DND-41 (cell line): ENCODE measurements around the gene KCMF1.

ENCODE experiments used
- ATAC-seq: fragments of 200-7000 bp; cut with Tn5 transposase; 3 replicates; pipeline ENCODE4 v1.9.1; 2021; ENCODE audit warnings: low read depth; ENCODE audit not compliant: insufficient read depth
- DNase-seq: peaks from one replicate; pipeline ENCODE4 v3.0.0-alpha.2; 2020
- H2AFZ ChIP-seq: 2 replicates; pipeline ENCODE4 v1.6.0; 2012; ENCODE audit warnings: low read depth, low read length
- H3K27ac ChIP-seq: 2 replicates; pipeline ENCODE4 v1.5.1; 2012; ENCODE audit warnings: low read length, inconsistent platforms
- H3K27me3 ChIP-seq: fragments of 200-600 bp; sonication (generic); 2 replicates; pipeline ENCODE4 v1.6.0; 2012; ENCODE audit warnings: low read length, mild to moderate bottlenecking, inconsistent platforms; ENCODE audit not compliant: insufficient read depth, poor library complexity
- H3K36me3 ChIP-seq: 2 replicates; pipeline ENCODE4 v1.5.1; 2012; ENCODE audit warnings: low read length, inconsistent platforms; ENCODE audit not compliant: insufficient read depth
- H3K4me1 ChIP-seq: 2 replicates; pipeline ENCODE4 v1.5.1; 2012; ENCODE audit warnings: mild to moderate bottlenecking, low read length; ENCODE audit not compliant: insufficient read depth
- H3K4me2 ChIP-seq: 2 replicates; pipeline ENCODE4 v1.6.0; 2012; ENCODE audit warnings: mild to moderate bottlenecking, moderate library complexity, low read length, inconsistent platforms; ENCODE audit not compliant: insufficient read depth
- H3K4me3 ChIP-seq, 2 experiments: fragments of 200-600 bp in 1 of 2; shearing (Covaris generic) in 1 of 2; 2 replicates each; pipeline ENCODE4 v1.5.1; 2012 to 2016; ENCODE audit warnings: inconsistent platforms in 2 of 2, low read length in 2 of 2, mild to moderate bottlenecking in 2 of 2, low read depth in 1 of 2, moderate library complexity in 1 of 2
- H3K79me2 ChIP-seq: 2 replicates; pipeline ENCODE4 v1.6.0; 2012; ENCODE audit warnings: low read length, inconsistent platforms; ENCODE audit not compliant: insufficient read depth
- H3K9ac ChIP-seq: 2 replicates; pipeline ENCODE4 v1.6.0; 2012; ENCODE audit warnings: low read depth, mild to moderate bottlenecking, inconsistent platforms, low read length, moderate library complexity
- H3K9me3 ChIP-seq: 2 replicates; pipeline ENCODE4 v1.5.1; 2012; ENCODE audit warnings: low read length, moderate library complexity, mild to moderate bottlenecking, inconsistent platforms; ENCODE audit not compliant: insufficient read depth, severe bottlenecking
- H4K20me1 ChIP-seq: 2 replicates; pipeline ENCODE4 v1.6.0; 2012; ENCODE audit warnings: low read length; ENCODE audit not compliant: insufficient read depth
- EZH2 ChIP-seq: IDR thresholded peaks from 3 replicates; pipeline ENCODE4 v1.6.1; 2012; ENCODE audit warnings: borderline replicate concordance, low read depth, mild to moderate bottlenecking, moderate library complexity, low read length, inconsistent platforms; ENCODE audit not compliant: severe bottlenecking
- TF ChIP-seq, protein P1 (sequence below): IDR thresholded peaks from 2 replicates; pipeline ENCODE4 v1.5.1; 2012; ENCODE audit warnings: borderline replicate concordance, low read length, moderate library complexity, mild to moderate bottlenecking; ENCODE audit not compliant: poor library complexity, severe bottlenecking; ENCODE audit errors: extremely low read depth

Gene KCMF1

DNA sequence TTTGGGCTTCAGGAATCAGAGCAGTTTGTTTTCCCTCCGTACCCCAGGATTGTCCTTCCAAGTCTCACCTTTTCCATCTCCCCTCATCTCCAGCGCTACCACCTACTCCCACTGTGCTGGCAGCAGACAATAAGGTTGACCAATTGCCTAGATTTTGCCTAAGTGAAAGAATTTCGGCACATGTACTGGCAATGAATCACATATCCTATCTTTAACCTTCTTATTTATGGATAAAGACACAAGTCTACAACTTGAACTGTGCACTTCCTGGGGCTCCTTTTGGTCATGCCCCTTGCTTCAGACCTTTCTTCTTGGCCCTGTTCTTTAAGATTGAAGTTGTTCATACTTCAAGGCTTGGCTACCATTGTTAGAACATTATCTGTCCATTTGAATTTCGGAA is 71.4 kb downstream of the KCMF1 start:
- Histone ChIP-seq H2AFZ (no peak overlapping the region), H3K4me2 (no peak overlapping the region), H3K9me3 (no peaks in the 10 kb centered on the region), H3K36me3 (peaks cover 87% of the 10 kb centered on the region), H3K79me2 (peaks cover 22% of the 10 kb centered on the region; the same call in 1 of the 2 replicates), H3K9ac (no peak overlapping the region), H4K20me1 (0 out of 2 replicates have a peak, but pooled peaks cover 10% of the 10 kb centered on the region), H3K4me1 (no peaks in the 10 kb centered on the region), H3K27me3 (no peaks in the 10 kb centered on the region), H3K27ac (no peak overlapping the region), H3K4me3 (no peak overlapping the region)
- DNase-seq (no peak), ATAC-seq (no peak)
- TF ChIP-seq EZH2: no peak

DNA sequence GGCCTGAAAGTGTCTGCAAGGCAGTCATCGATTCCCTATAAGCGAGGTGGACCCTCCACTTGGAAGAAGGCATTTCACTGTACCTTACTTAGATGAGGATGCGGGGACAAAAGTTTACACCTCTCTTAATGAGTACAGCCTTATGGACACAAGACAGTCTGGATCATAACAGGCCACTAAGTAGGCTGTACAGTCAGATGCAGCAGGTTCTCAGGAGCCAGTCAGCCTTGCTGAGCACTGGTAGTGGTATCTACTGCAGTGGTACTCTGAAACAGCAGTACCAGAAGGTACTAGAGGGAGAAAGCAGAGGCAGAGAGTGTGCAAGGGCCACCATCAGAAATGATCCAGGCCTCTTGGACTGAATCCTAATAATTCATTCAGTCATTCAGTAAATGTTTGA is 77.6 kb downstream of the KCMF1 start:
- Histone ChIP-seq H3K4me3 (no peak overlapping the region), H3K4me2 (no peak overlapping the region), H3K79me2 (no peaks in the 10 kb centered on the region), H4K20me1 (no peaks in the 10 kb centered on the region), H3K9ac (no peak overlapping the region), H2AFZ (no peak overlapping the region), H3K27me3 (no peaks in the 10 kb centered on the region), H3K36me3 (peaks cover 93% of the 10 kb centered on the region), H3K9me3 (no peaks in the 10 kb centered on the region), H3K27ac (no peak overlapping the region), H3K4me1 (no peaks in the 10 kb centered on the region)
- ATAC-seq: no peak
- TF ChIP-seq, protein P1, sequence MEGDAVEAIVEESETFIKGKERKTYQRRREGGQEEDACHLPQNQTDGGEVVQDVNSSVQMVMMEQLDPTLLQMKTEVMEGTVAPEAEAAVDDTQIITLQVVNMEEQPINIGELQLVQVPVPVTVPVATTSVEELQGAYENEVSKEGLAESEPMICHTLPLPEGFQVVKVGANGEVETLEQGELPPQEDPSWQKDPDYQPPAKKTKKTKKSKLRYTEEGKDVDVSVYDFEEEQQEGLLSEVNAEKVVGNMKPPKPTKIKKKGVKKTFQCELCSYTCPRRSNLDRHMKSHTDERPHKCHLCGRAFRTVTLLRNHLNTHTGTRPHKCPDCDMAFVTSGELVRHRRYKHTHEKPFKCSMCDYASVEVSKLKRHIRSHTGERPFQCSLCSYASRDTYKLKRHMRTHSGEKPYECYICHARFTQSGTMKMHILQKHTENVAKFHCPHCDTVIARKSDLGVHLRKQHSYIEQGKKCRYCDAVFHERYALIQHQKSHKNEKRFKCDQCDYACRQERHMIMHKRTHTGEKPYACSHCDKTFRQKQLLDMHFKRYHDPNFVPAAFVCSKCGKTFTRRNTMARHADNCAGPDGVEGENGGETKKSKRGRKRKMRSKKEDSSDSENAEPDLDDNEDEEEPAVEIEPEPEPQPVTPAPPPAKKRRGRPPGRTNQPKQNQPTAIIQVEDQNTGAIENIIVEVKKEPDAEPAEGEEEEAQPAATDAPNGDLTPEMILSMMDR: no peak
- no peak for TF ChIP-seq EZH2
- DNase-seq: no peak

DNA sequence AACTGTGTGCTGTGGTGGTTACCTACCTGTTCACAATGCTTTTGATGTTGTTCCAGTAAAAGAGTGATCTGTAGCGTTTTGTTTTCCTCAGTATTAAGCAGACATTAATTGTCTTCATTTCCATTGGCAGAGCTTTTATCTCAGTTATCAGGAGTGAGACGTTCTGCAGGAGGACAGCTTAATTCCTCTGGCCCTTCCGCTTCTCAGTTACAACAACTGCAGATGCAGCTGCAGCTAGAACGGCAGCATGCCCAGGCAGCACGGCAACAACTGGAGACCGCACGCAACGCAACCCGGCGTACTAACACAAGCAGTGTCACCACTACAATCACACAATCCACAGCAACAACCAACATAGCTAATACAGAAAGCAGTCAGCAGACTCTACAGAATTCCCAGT is 78.3 kb downstream of the KCMF1 start:
- TF ChIP-seq EZH2: no peak
- TF ChIP-seq, protein P1: no peak
- no peak overlapping the region for H3K9ac ChIP-seq
- no peaks in the 10 kb centered on the region for H3K9me3 ChIP-seq
- H3K4me1 ChIP-seq: no peaks in the 10 kb centered on the region
- no peaks in the 10 kb centered on the region for H4K20me1 ChIP-seq
- H3K79me2 ChIP-seq: no peaks in the 10 kb centered on the region
- H2AFZ ChIP-seq: no peak overlapping the region
- H3K4me2 ChIP-seq: no peak overlapping the region
- H3K36me3 ChIP-seq: peaks cover 91% of the 10 kb centered on the region
- H3K4me3 ChIP-seq: no peak overlapping the region
- DNase-seq (no peak), ATAC-seq (no peak)
- H3K27me3 ChIP-seq: no peaks in the 10 kb centered on the region
- H3K27ac ChIP-seq: no peak overlapping the region

DNA sequence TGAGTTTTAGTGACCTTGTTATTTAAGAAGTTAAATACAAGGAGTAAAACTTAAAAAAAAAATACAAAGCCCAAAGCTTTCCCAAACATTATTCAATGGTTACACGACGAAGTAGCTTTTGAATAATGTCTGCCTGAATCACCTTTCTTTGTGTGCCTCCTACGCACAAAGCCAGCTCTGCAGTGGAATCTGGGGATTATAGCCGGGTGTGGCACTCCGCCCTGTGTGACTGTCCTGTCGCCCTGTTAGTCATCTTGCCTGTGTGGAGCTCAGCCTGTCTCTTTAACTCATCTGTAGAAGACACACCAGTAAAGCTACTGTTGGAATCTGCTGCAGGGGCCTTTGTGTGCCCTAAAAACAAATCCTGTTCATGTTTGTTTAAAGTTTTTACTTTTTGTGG is 82.8 kb downstream of the KCMF1 start:
- Histone ChIP-seq H3K36me3 (peaks cover 54% of the 10 kb centered on the region), H4K20me1 (no peaks in the 10 kb centered on the region), H3K4me1 (peaks cover 22% of the 10 kb centered on the region), H2AFZ (no peak overlapping the region), H3K27ac (no peak overlapping the region), H3K79me2 (no peaks in the 10 kb centered on the region), H3K9me3 (no peaks in the 10 kb centered on the region), H3K27me3 (no peaks in the 10 kb centered on the region), H3K4me2 (no peak overlapping the region), H3K9ac (no peak overlapping the region), H3K4me3 (no peak overlapping the region)
- no peak for TF ChIP-seq EZH2
- TF ChIP-seq, protein P1: no peak
- ATAC-seq (no peak), DNase-seq (no peak)
